BLaER1 treated with 17β-estradiol and CSF1 and Interleukin-3, amounts not matched to agents 10 nM and 100 nM (cell line): ENCODE results near the gene METTL1.

Experiments used
- H3K27ac ChIP-seq, 11 experiments: shearing (Covaris generic); formaldehyde crosslinking; 2 replicates each; pipeline ENCODE4 v1.8.1; 2022
- H3K27me3 ChIP-seq, 11 experiments: shearing (Covaris generic); formaldehyde crosslinking; 2 replicates each; pipeline ENCODE4 v1.8.1; 2022
- H3K36me3 ChIP-seq, 11 experiments: shearing (Covaris generic); formaldehyde crosslinking; 2 replicates each; pipeline ENCODE4 v1.8.1; 2022
- H3K4me1 ChIP-seq, 10 experiments: shearing (Covaris generic); formaldehyde crosslinking; 2 replicates each; pipeline ENCODE4 v1.8.1; 2022
- H3K4me2 ChIP-seq, 11 experiments: shearing (Covaris generic); formaldehyde crosslinking; 2 replicates each; pipeline ENCODE4 v1.8.1; 2022
- H3K4me3 ChIP-seq, 10 experiments: shearing (Covaris generic); formaldehyde crosslinking; 2 replicates each; pipeline ENCODE4 v1.8.1; 2022
- H3K9ac ChIP-seq, 11 experiments: shearing (Covaris generic); formaldehyde crosslinking; 2 replicates each; pipeline ENCODE4 v1.8.1; 2022
- H3K9me3 ChIP-seq, 11 experiments: shearing (Covaris generic); formaldehyde crosslinking; replicated peaks in 1 of 11; 2 replicates each; pipeline ENCODE4 v1.8.1; 2022
- H4K20me1 ChIP-seq, 11 experiments: shearing (Covaris generic); formaldehyde crosslinking; 2 replicates each; pipeline ENCODE4 v1.8.1; 2022
- Cebpa-rat ChIP-seq, 11 experiments: shearing (Covaris generic); IDR thresholded peaks; 2 replicates each; pipeline ENCODE4 v1.8.1; 2022

METTL1 gene

GRCh38 chr12:57744194-57744776, 27.6 kb downstream of the METTL1 start:
- Histone ChIP-seq H3K4me3 (peak overlapping the region; percentile 74 to 91 (median 82)), H3K27me3 (no peaks in the 10 kb centered on the region), H4K20me1 (peaks cover 0 to 38% (median 6%) of the 10 kb centered on the region in 11 experiments; a peak in 13 of 22 replicates), H3K4me2 (peak overlapping the region; percentile 64 to 94 (median 87)), H3K36me3 (peaks cover 29 to 40% (median 36%) of the 10 kb centered on the region in 11 experiments), H3K9ac (peak overlapping the region; percentile 84 to 98 (median 87)), H3K27ac (peak overlapping the region; percentile 79 to 98 (median 88)), H3K9me3 (no peaks in the 10 kb centered on the region), H3K4me1 (peaks cover 53 to 68% (median 59%) of the 10 kb centered on the region in 10 experiments)
- peak in 6 of 11 experiments; percentile 17 to 74 (median 32); a peak in 9 of 22 replicates for TF ChIP-seq Cebpa-rat (IDR thresholded peaks at IDR 0.05)

GRCh38 chr12:57743769-57744168, 28.1 kb downstream of the METTL1 start:
- H3K4me1 ChIP-seq: peaks cover 56 to 68% (median 62%) of the 10 kb centered on the region in 10 experiments
- TF ChIP-seq Cebpa-rat (IDR thresholded peaks at IDR 0.05): no peak
- no peaks in the 10 kb centered on the region for H3K9me3 ChIP-seq
- H3K4me2 ChIP-seq: peak overlapping the region; percentile 64 to 94 (median 87)
- H3K27me3 ChIP-seq: no peaks in the 10 kb centered on the region
- peak overlapping the region in 10 of 11 experiments; percentile 79 to 96 (median 88); a peak in 15 of 22 replicates for H3K27ac ChIP-seq
- H3K9ac ChIP-seq: peak overlapping the region in 7 of 11 experiments; percentile 84 to 93 (median 87); a peak in 13 of 22 replicates
- H3K36me3 ChIP-seq: peaks cover 23 to 37% (median 31%) of the 10 kb centered on the region in 11 experiments
- peak overlapping the region in 8 of 10 experiments; percentile 74 to 91 (median 80); a peak in 12 of 20 replicates for H3K4me3 ChIP-seq
- peaks cover 0 to 33% (median 3%) of the 10 kb centered on the region in 11 experiments; a peak in 10 of 22 replicates for H4K20me1 ChIP-seq

GRCh38 chr12:57741844-57742738, 29.8 kb downstream of the METTL1 start:
- Histone ChIP-seq H3K4me2 (peak overlapping the region; percentile 82 to 97 (median 94)), H3K9me3 (no peaks in the 10 kb centered on the region), H3K9ac (peak overlapping the region; percentile 53 to 80 (median 73); a peak in 21 of 22 replicates), H3K27ac (peak overlapping the region in 10 of 11 experiments; percentile 34 to 89 (median 80); a peak in 19 of 22 replicates), H3K4me1 (peaks cover 56 to 68% (median 62%) of the 10 kb centered on the region in 10 experiments), H3K36me3 (peaks cover 7 to 30% (median 23%) of the 10 kb centered on the region in 11 experiments), H4K20me1 (peaks cover 0 to 30% (median 7%) of the 10 kb centered on the region in 11 experiments; a peak in 10 of 22 replicates), H3K27me3 (no peaks in the 10 kb centered on the region), H3K4me3 (peak overlapping the region; percentile 46 to 77 (median 64))
- TF ChIP-seq Cebpa-rat (IDR thresholded peaks at IDR 0.05): no peak

- Histone ChIP-seq H3K4me2 (peak overlapping the region; percentile 82 to 97 (median 94)), H3K36me3 (peaks cover 0 to 30% (median 22%) of the 10 kb centered on the region in 11 experiments; a peak in 20 of 22 replicates), H3K9ac (peak overlapping the region; percentile 53 to 80 (median 73); a peak in 21 of 22 replicates), H4K20me1 (peaks cover 0 to 37% (median 10%) of the 10 kb centered on the region in 11 experiments; a peak in 11 of 22 replicates), H3K27ac (peak overlapping the region in 10 of 11 experiments; percentile 34 to 89 (median 80); a peak in 18 of 22 replicates), H3K4me3 (peak overlapping the region; percentile 46 to 77 (median 64)), H3K27me3 (no peaks in the 10 kb centered on the region), H3K9me3 (no peaks in the 10 kb centered on the region), H3K4me1 (peaks cover 56 to 66% (median 61%) of the 10 kb centered on the region in 10 experiments)
- TF ChIP-seq Cebpa-rat (IDR thresholded peaks at IDR 0.05): no peak
Observed at GRCh38 chr12:57741413-57741789, 30.5 kb downstream of the METTL1 start.

- Histone ChIP-seq H3K9ac (peak overlapping the region in 10 of 11 experiments; percentile 47 to 80 (median 75); a peak in 19 of 22 replicates), H3K9me3 (no peaks in the 10 kb centered on the region), H3K36me3 (peaks cover 0 to 27% (median 16%) of the 10 kb centered on the region in 11 experiments; a peak in 16 of 22 replicates), H3K4me3 (peak overlapping the region; percentile 46 to 77 (median 64); a peak in 19 of 20 replicates), H3K4me2 (peak overlapping the region; percentile 82 to 97 (median 94)), H3K4me1 (peaks cover 50 to 62% (median 57%) of the 10 kb centered on the region in 10 experiments), H3K27me3 (no peaks in the 10 kb centered on the region), H3K27ac (peak overlapping the region in 10 of 11 experiments; percentile 20 to 89 (median 80); a peak in 18 of 22 replicates), H4K20me1 (peaks cover 0 to 43% (median 11%) of the 10 kb centered on the region in 11 experiments; a peak in 14 of 22 replicates)
- TF ChIP-seq Cebpa-rat (IDR thresholded peaks at IDR 0.05): 0 out of 22 replicates have a peak, but pooled peaks of 1 of the 11 experiments have one; percentile 11
Observed at GRCh38 chr12:57740656-57741412, 31.1 kb downstream of the METTL1 start.

- peak overlapping the region; percentile 45 to 80 (median 71); a peak in 19 of 22 replicates for H3K9ac ChIP-seq
- TF ChIP-seq Cebpa-rat (IDR thresholded peaks at IDR 0.05): no peak
Observed at GRCh38 chr12:57739914-57740538, 31.9 kb downstream of the METTL1 start.

GRCh38 chr12:57739387-57739786, 32.5 kb downstream of the METTL1 start:
- Histone ChIP-seq H3K4me2 (peak overlapping the region; percentile 82 to 97 (median 94); a peak in 20 of 22 replicates), H3K4me1 (peaks cover 44 to 56% (median 48%) of the 10 kb centered on the region in 10 experiments), H3K9ac (peak overlapping the region in 8 of 11 experiments; percentile 61 to 80 (median 75); a peak in 13 of 22 replicates), H3K4me3 (peak overlapping the region in 4 of 10 experiments; percentile 67 to 77 (median 70); a peak in 5 of 20 replicates), H4K20me1 (peaks cover 0 to 55% (median 19%) of the 10 kb centered on the region in 11 experiments; a peak in 13 of 22 replicates), H3K36me3 (peaks cover 4 to 39% (median 25%) of the 10 kb centered on the region in 11 experiments; a peak in 21 of 22 replicates), H3K27ac (peak overlapping the region in 8 of 11 experiments; percentile 69 to 89 (median 86); a peak in 14 of 22 replicates), H3K9me3 (no peaks in the 10 kb centered on the region), H3K27me3 (no peaks in the 10 kb centered on the region)
- no peak for TF ChIP-seq Cebpa-rat (IDR thresholded peaks at IDR 0.05)

More at GRCh38 chr12:57739914-57740538, 31.9 kb downstream of the METTL1 start:
- Histone ChIP-seq H3K4me3 (peak overlapping the region in 8 of 10 experiments; percentile 53 to 77 (median 66); a peak in 16 of 20 replicates), H3K27me3 (no peaks in the 10 kb centered on the region), H3K4me2 (peak overlapping the region; percentile 82 to 97 (median 94); a peak in 21 of 22 replicates), H3K9me3 (no peaks in the 10 kb centered on the region), H3K27ac (peak overlapping the region in 10 of 11 experiments; percentile 20 to 89 (median 79); a peak in 18 of 22 replicates), H3K4me1 (peaks cover 44 to 58% (median 49%) of the 10 kb centered on the region in 10 experiments), H3K36me3 (peaks cover 0 to 33% (median 18%) of the 10 kb centered on the region in 11 experiments; a peak in 15 of 22 replicates), H4K20me1 (peaks cover 0 to 51% (median 19%) of the 10 kb centered on the region in 11 experiments; a peak in 13 of 22 replicates)
